DMS53 treated with DMSO at 0.1 percent for 48 hours (cell line): ENCODE results near the gene RPGRIP1L.

ENCODE experiments used
- DNase-seq: peaks from one replicate; lab custom pipeline; 2025; ENCODE audit not compliant: unreplicated experiment; lab: John Stamatoyannopoulos, UW

The RPGRIP1L gene

DNA sequence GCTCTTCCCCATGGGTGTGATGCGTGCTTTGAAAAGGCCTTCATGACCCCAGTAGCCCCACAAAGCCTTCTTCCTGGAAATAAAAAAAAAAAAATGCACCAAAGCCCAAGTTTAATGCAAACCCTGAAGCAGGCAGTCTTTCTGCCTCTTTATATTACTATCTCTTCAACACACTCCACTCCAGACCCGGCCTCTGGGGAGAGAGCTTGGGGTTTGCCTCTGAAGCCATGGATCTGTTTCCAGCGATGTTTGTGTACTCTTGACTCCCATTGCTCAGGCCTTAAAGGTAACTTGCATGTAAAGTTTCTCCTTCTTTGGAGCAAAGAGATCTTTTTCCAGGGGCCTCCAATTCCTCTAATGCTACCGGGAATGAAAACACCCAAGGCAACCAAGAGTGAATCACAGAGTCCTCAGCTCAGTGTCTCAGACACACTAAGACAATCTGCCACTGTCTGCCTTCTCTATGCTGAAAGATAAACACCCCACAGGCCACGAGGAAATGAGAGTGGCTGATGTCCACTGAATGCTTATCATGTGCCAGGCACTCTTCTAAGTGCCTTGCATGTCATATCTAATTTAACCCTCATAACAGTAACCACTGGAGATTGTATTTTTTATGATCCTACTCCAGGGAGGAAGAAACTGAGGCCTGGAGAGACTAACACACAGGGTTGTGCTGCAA lies 144.2 kb downstream of the RPGRIP1L start:
- no peak for DNase-seq

DNA sequence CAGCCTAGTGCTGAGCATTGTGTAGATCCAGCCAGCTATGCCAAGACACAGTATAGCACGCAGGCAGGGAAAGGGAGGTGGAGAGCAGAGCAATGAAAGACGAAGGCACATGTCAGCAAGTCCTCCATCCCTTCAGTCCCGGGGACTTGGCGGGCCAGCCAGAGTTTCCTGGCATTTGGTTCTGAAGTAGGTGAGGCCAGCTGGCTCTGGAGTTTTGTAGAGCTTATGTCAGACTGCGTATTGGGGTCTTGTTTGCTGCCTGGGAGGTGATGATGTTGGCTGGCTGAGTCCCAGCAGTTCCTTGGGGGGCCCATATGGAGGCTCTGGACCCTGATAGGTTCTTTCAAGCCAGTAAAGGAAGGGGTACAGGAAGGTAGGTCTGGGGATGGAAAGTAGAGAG lies 144.9 kb downstream of the RPGRIP1L start:
- no peak for DNase-seq

DNA sequence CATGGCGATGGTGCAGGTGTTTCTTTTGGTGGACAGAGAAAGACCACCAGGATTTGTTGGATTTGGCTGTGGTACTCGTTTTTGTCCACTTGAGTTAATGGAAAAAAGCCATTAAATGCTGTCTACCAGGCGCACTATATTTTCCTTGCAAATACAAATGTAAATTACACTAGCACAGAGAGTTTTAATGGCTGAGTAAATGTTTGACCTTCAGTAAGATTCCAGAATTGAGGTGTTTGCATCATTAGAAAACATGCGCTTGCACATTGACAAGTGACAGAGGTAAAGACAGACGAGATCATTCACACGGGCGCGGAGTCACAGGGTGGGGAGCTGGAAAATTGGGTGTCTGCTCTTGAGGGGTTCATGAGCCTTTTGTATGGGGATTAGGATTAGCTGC lies 147.1 kb downstream of the RPGRIP1L start:
- DNase-seq: no peak

DNA sequence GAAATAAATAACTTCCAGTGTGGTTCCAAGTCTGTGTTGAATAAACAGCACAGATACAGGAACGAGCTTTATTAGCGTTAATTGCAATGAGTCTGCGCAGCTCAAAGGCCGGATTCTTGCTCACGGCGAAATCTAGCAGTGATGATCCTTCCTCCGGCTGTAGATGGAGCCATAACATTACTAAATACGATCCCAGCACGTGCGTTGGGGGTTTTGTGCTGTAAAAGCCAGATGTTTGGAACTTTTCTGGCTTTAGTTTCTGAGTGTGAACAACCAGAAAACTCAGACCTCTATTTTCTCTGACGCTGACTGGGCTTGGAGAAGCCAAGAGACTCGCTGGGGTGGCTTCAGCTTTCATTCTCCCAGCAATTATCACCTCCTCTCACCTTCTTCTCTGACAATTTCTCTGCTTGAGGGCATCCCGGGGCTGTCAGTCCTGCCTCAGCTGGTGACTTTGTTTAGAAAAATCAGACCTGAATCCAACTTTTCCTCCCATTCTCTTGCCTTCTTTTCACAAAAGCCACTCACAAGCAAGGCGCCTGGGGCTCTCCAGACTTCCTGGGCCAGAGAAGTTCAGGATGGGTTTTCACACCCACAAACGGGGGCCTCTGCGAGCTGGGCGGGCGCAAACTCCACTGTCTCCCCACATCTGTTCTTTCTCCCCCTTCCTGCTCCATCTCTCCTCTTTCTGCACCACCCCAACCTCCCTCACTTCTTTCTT lies 153.5 kb downstream of the RPGRIP1L start:
- peak; percentile 75 for DNase-seq
